Osteoblast (primary cell): Measurements from ENCODE around the gene CXCR6. TPM values are rescaled to one million over a fixed set of nuclear protein-coding genes. Genes with fewer than 3 reads are reported as not detected.

Source experiments
- DNase-seq: peaks from one replicate; pipeline ENCODE4 v3.0.0; 2011; ENCODE audit warnings: low spot score, mixed read lengths; ENCODE audit not compliant: insufficient read length; ENCODE audit errors: missing footprints
- H2AFZ ChIP-seq: 2 replicates; pipeline ENCODE4 v1.6.0; 2011; ENCODE audit warnings: mild to moderate bottlenecking, low read length
- H3K27ac ChIP-seq: 2 replicates; pipeline ENCODE4 v1.5.1; 2011; ENCODE audit warnings: mild to moderate bottlenecking, low read depth, low read length, moderate library complexity
- H3K27me3 ChIP-seq: 2 replicates; pipeline ENCODE4 v1.6.0; 2012; ENCODE audit warnings: mild to moderate bottlenecking, control low read depth, inconsistent platforms, low read length, moderate library complexity; ENCODE audit not compliant: insufficient read depth
- H3K36me3 ChIP-seq: 2 replicates; pipeline ENCODE4 v1.5.1; 2011; ENCODE audit warnings: mild to moderate bottlenecking, low read length, control low read depth, moderate library complexity; ENCODE audit not compliant: insufficient read depth
- H3K4me1 ChIP-seq: 2 replicates; pipeline ENCODE4 v1.5.1; 2011; ENCODE audit warnings: mild to moderate bottlenecking, low read length, control low read depth, moderate library complexity; ENCODE audit not compliant: insufficient read depth
- H3K4me2 ChIP-seq: 2 replicates; pipeline ENCODE4 v1.6.0; 2011; ENCODE audit warnings: mild to moderate bottlenecking, low read length; ENCODE audit not compliant: insufficient read depth
- H3K4me3 ChIP-seq: fragments of 200-600 bp; sonication (generic); 3 replicates; pipeline ENCODE4 v1.5.1; 2012; ENCODE audit warnings: mild to moderate bottlenecking, low read length, inconsistent platforms; ENCODE audit not compliant: insufficient read depth
- H3K79me2 ChIP-seq: 2 replicates; pipeline ENCODE4 v1.6.0; 2012; ENCODE audit warnings: mild to moderate bottlenecking, low read length, control low read depth, inconsistent platforms; ENCODE audit not compliant: insufficient read depth
- H3K9me3 ChIP-seq: 2 replicates; pipeline ENCODE4 v1.5.1; 2011; ENCODE audit warnings: low read depth, low read length, control low read depth
- H4K20me1 ChIP-seq: 2 replicates; pipeline ENCODE4 v1.6.0; 2012; ENCODE audit warnings: mild to moderate bottlenecking, low read length, control low read depth; ENCODE audit not compliant: insufficient read depth
- CTCF ChIP-seq: IDR thresholded peaks from 2 replicates; pipeline ENCODE4 v1.5.1; 2011; ENCODE audit warnings: mild to moderate bottlenecking, low read depth, low read length, moderate library complexity; ENCODE audit errors: extremely low read depth
- total RNA-seq: library from RNA; depleted of rRNA; stranded (reverse); fragments of >200 nt; gene quantifications from 2 replicates; pipeline ENCODE4 v1.2.3, GENCODE V29; 2012

Gene CXCR6
- total RNA-seq, 1 donor, result not detected

- H3K4me2 ChIP-seq, result no peak overlapping the region
Observed at GRCh38 chr3:45904931-45905330, 38.3 kb upstream of the CXCR6 start.

GRCh38 chr3:45905755-45906154 lies 37.5 kb upstream of the CXCR6 start:
- Histone ChIP-seq H3K9me3 (no peaks in the 10 kb centered on the region), H3K4me2 (no peak overlapping the region), H3K79me2 (no peaks in the 10 kb centered on the region), H3K36me3 (no peaks in the 10 kb centered on the region), H3K27ac (no peak overlapping the region), H3K4me1 (peaks cover 21% of the 10 kb centered on the region), H2AFZ (no peak overlapping the region), H3K4me3 (no peak overlapping the region), H3K27me3 (peaks cover 10% of the 10 kb centered on the region), H4K20me1 (no peaks in the 10 kb centered on the region)
- no peak for TF ChIP-seq CTCF
- DNase-seq, result no peak

More at GRCh38 chr3:45904931-45905330, 38.3 kb upstream of the CXCR6 start:
- Histone ChIP-seq H3K27ac (no peak overlapping the region), H3K27me3 (peaks cover 9% of the 10 kb centered on the region), H3K4me1 (peaks cover 21% of the 10 kb centered on the region), H2AFZ (no peak overlapping the region), H3K9me3 (no peaks in the 10 kb centered on the region), H4K20me1 (no peaks in the 10 kb centered on the region), H3K79me2 (no peaks in the 10 kb centered on the region), H3K36me3 (no peaks in the 10 kb centered on the region), H3K4me3 (no peak overlapping the region)
- TF ChIP-seq CTCF, result no peak
- DNase-seq, result no peak

- Histone ChIP-seq H3K36me3 (no peaks in the 10 kb centered on the region), H4K20me1 (no peaks in the 10 kb centered on the region), H3K27ac (no peak overlapping the region), H3K4me1 (peaks cover 21% of the 10 kb centered on the region), H3K4me3 (no peak overlapping the region), H2AFZ (no peak overlapping the region), H3K9me3 (no peaks in the 10 kb centered on the region), H3K27me3 (peaks cover 14% of the 10 kb centered on the region), H3K79me2 (no peaks in the 10 kb centered on the region), H3K4me2 (no peak overlapping the region)
- DNase-seq, result peak; percentile 91
- peak; percentile 60 for TF ChIP-seq CTCF
Observed at GRCh38 chr3:45906681-45907407, 36.4 kb upstream of the CXCR6 start.

GRCh38 chr3:45907769-45908705 lies 35.2 kb upstream of the CXCR6 start:
- Histone ChIP-seq H3K36me3 (no peaks in the 10 kb centered on the region), H3K4me3 (no peak overlapping the region), H3K9me3 (no peaks in the 10 kb centered on the region), H4K20me1 (no peaks in the 10 kb centered on the region), H3K4me2 (peak overlapping the region; percentile 15), H3K27me3 (peaks cover 9% of the 10 kb centered on the region), H3K4me1 (peaks cover 21% of the 10 kb centered on the region), H3K79me2 (no peaks in the 10 kb centered on the region), H3K27ac (no peak overlapping the region), H2AFZ (no peak overlapping the region)
- no peak for TF ChIP-seq CTCF
- DNase-seq, result peak; percentile 86
